Osteocyte (in vitro differentiated cells): ENCODE data around the gene NECTIN1. TPM values are rescaled to one million over a fixed set of nuclear protein-coding genes. Genes with fewer than 3 reads are reported as not detected.

ENCODE experiments used
- DNase-seq: peaks from one replicate; pipeline ENCODE4 v3.0.0; 2021; ENCODE audit warnings: mixed read lengths; ENCODE audit not compliant: unreplicated experiment; ENCODE audit errors: extremely low spot score
- H3K27ac Mint-ChIP-seq: one replicate; pipeline ENCODE4 v1.8.0; 2021; ENCODE audit warnings: mild to moderate bottlenecking, mixed read lengths; ENCODE audit not compliant: unreplicated experiment
- H3K27me3 Mint-ChIP-seq: one replicate; pipeline ENCODE4 v1.8.0; 2021; ENCODE audit warnings: mixed read lengths; ENCODE audit not compliant: unreplicated experiment
- H3K36me3 Mint-ChIP-seq: one replicate; pipeline ENCODE4 v1.8.0; 2021; ENCODE audit warnings: mixed read lengths; ENCODE audit not compliant: unreplicated experiment
- H3K4me1 Mint-ChIP-seq: one replicate; pipeline ENCODE4 v1.8.0; 2021; ENCODE audit warnings: mixed read lengths; ENCODE audit not compliant: unreplicated experiment
- H3K4me3 Mint-ChIP-seq: one replicate; pipeline ENCODE4 v1.8.0; 2021; ENCODE audit warnings: mild to moderate bottlenecking, moderate library complexity, mixed read lengths; ENCODE audit not compliant: unreplicated experiment
- H3K9me3 Mint-ChIP-seq: one replicate; pipeline ENCODE4 v1.8.0; 2021; ENCODE audit warnings: mixed read lengths; ENCODE audit not compliant: unreplicated experiment
- total RNA-seq: library from RNA; stranded (reverse); gene quantifications from 2 replicates; pipeline ENCODE4 v1.2.1, GENCODE V29; 2021
- TF ChIP-seq, protein P1 (sequence below): fragments of 200-600 bp; sonication (generic); IDR thresholded peaks from 2 replicates; pipeline ENCODE4 v1.5.0; 2021; ENCODE audit warnings: antibody characterized with exemption, mild to moderate bottlenecking, moderate library complexity

Gene NECTIN1
- total RNA-seq, 1 donor from 2014 or later: 7.2 TPM

DNA sequence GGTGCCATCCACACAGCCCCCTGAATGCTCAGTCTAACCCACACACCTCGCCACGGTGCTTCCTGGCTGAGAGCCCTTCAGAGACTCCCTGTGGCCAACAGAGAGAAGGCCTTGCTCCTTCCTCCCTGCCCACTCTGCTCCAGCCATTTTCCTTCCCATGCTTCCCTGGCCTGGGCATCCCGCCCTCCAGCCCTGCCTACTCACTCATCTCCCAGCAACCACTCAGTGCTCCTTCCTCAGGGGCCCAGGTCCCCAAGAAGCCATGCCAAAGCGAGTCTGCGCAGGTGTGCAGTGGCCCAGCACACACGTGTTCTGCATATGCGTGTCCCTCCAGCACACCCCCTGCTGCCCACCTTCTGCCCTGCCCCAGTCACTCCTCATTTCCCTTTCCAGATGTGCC lies 56.4 kb downstream of the NECTIN1 start:
- no peak for DNase-seq
- Mint-ChIP-seq H3K27ac (no peak overlapping the region), H3K27me3 (no peaks in the 10 kb centered on the region), H3K4me3 (no peak overlapping the region), H3K36me3 (no peaks in the 10 kb centered on the region), H3K4me1 (peaks cover 23% of the 10 kb centered on the region), H3K9me3 (no peaks in the 10 kb centered on the region)
- TF ChIP-seq, protein P1, sequence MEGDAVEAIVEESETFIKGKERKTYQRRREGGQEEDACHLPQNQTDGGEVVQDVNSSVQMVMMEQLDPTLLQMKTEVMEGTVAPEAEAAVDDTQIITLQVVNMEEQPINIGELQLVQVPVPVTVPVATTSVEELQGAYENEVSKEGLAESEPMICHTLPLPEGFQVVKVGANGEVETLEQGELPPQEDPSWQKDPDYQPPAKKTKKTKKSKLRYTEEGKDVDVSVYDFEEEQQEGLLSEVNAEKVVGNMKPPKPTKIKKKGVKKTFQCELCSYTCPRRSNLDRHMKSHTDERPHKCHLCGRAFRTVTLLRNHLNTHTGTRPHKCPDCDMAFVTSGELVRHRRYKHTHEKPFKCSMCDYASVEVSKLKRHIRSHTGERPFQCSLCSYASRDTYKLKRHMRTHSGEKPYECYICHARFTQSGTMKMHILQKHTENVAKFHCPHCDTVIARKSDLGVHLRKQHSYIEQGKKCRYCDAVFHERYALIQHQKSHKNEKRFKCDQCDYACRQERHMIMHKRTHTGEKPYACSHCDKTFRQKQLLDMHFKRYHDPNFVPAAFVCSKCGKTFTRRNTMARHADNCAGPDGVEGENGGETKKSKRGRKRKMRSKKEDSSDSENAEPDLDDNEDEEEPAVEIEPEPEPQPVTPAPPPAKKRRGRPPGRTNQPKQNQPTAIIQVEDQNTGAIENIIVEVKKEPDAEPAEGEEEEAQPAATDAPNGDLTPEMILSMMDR: no peak

DNA sequence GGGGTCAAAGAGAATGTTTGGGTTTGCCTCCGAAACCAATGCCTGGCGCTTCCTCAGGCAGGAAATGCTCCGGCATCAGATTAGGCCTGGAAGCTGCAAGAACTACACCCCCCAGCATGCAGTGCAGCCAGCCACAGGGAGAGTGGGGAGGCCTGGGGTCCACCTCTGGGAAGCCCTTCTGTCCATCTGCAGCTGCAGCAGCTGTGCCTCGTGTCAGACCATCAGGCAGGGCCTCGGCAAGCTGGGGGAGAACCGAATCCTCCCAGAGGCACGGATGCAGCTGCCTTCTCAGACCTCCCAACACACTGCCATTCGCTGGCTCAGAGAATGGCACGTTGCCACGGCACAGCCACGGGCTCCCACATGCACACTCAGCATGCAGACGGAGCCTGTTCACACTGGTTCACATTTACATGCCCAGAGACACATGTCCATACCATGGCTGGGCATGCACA lies 57.4 kb downstream of the NECTIN1 start:
- Mint-ChIP-seq H3K27ac (peak overlapping the region; percentile 21), H3K36me3 (no peaks in the 10 kb centered on the region), H3K9me3 (no peaks in the 10 kb centered on the region), H3K27me3 (no peaks in the 10 kb centered on the region), H3K4me1 (peaks cover 18% of the 10 kb centered on the region), H3K4me3 (no peak overlapping the region)
- TF ChIP-seq, protein P1: no peak
- no peak for DNase-seq

DNA sequence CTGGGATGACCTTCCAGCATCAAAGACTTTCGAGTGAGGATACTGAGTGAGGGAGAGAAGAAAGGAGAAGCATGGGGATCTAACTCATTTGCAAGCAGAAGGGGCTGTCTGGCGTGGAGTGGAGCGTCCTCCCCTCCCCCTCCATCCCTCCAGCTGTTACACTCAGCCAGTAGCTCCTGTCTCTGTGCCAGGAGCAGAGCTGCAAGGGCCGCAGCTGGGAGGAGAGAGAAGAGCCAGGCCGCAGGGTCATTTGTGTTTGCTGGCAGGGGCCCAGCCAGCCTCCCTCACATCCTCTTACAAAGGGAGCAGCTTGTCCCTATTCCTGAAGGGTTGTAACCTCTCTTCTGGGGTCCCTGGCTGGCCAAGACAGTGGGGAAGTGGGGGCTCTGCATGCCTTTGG lies 57.9 kb downstream of the NECTIN1 start:
- H3K36me3 Mint-ChIP-seq: no peaks in the 10 kb centered on the region
- peak overlapping the region; percentile 21 for H3K27ac Mint-ChIP-seq
- no peak for DNase-seq
- TF ChIP-seq, protein P1: no peak
- H3K9me3 Mint-ChIP-seq: no peaks in the 10 kb centered on the region
- H3K4me1 Mint-ChIP-seq: peaks cover 15% of the 10 kb centered on the region
- no peak overlapping the region for H3K4me3 Mint-ChIP-seq
- no peaks in the 10 kb centered on the region for H3K27me3 Mint-ChIP-seq

DNA sequence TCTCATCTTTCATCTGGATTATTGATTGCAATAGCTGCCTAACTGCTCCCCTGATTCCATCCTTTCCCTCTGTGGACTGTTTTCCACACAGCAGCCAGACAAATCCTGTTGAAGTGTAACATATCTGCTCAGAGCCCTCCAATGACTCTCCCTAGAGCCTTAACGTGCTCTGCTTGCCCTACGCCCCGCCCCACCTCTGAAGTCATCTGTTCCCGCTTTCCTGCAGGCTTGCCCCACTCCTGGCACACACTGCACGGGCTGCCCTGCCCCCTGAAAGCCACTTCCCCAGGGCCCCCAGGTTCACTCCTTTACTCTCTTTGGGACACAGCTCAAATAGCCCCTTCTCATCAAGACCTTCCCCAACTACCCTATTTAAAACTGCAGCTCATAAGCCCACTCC lies 59.5 kb downstream of the NECTIN1 start:
- Mint-ChIP-seq H3K4me1 (peaks cover 15% of the 10 kb centered on the region), H3K9me3 (no peaks in the 10 kb centered on the region), H3K27ac (no peak overlapping the region), H3K27me3 (no peaks in the 10 kb centered on the region), H3K4me3 (no peak overlapping the region), H3K36me3 (no peaks in the 10 kb centered on the region)
- TF ChIP-seq, protein P1: no peak
- DNase-seq: no peak

DNA sequence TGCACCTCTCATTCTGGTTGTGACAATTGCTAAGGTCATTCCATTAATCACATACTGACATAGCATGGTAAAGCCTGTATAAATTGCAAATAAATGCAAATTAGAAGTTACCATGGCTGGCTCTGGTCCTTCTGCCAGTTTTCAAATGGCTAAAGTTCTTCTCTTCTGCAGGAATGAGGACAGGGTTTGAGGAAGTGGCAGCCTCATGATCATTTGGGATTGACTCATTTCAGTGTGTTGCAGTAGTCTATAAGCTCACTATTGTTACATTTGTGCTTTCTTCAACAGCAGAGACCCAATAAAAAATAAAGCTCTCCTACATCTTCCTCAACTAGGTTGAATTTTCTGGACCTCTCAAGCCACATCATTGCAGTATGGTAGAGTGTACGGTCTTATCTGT lies 60.3 kb downstream of the NECTIN1 start:
- H3K9me3 Mint-ChIP-seq: no peaks in the 10 kb centered on the region
- peaks cover 22% of the 10 kb centered on the region for H3K4me1 Mint-ChIP-seq
- TF ChIP-seq, protein P1: no peak
- no peak overlapping the region for H3K4me3 Mint-ChIP-seq
- H3K27me3 Mint-ChIP-seq: no peaks in the 10 kb centered on the region
- no peak overlapping the region for H3K27ac Mint-ChIP-seq
- no peak for DNase-seq
- no peaks in the 10 kb centered on the region for H3K36me3 Mint-ChIP-seq
